HG02759 (cell line): ENCODE data around the gene RFX1.
"Not testable (repeated sequence)": the region's sequence is repeated elsewhere in the genome, so short reads cannot be mapped to it uniquely, and the experiment has no call there.

Experiments
- ATAC-seq: cut with Tn5 transposase; IDR thresholded peaks from one replicate; pipeline ENCODE4 v1.9.1; 2021; ENCODE audit warnings: mild to moderate bottlenecking, moderate library complexity; ENCODE audit not compliant: unreplicated experiment

Gene RFX1

DNA sequence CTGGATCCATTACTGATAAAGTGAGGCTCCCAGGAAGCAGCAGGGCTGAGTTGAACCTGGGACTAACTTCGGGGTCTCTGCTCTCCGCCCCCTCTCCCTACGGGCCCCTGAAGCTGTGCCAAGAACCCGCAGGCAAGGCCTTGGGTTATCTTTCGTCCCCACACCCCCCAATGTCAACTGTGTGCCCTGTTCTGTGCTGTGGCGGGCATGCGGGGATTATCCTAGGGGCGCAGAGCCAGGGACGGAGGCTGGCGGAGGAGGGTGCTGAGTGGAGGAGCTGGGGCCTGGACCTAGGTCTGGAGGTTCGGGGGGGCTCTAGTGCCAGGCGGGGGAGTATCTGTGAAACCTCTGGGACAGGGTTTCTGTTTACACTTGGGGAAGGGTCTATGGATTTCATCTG is 26.4 kb downstream of the RFX1 start:
- ATAC-seq, result no peak

DNA sequence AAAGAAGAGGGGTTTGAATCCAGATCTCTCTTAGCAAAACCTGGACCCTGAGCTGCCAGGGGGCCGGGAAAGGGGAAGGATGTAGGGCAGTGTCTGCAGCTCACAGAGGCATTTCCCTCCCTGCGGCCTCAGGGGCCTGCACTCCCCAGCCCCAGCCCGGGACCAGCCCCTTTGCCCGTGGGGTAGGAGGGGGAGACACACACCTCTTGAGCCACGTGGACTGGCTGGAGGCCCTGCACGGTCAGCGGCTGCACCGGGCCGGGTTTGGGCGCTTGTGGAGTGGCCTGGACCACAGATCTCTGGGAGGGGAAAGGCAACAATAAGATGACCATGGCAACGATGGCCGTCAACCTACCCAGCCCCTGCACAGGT is 26.9 kb downstream of the RFX1 start:
- ATAC-seq, result no peak

DNA sequence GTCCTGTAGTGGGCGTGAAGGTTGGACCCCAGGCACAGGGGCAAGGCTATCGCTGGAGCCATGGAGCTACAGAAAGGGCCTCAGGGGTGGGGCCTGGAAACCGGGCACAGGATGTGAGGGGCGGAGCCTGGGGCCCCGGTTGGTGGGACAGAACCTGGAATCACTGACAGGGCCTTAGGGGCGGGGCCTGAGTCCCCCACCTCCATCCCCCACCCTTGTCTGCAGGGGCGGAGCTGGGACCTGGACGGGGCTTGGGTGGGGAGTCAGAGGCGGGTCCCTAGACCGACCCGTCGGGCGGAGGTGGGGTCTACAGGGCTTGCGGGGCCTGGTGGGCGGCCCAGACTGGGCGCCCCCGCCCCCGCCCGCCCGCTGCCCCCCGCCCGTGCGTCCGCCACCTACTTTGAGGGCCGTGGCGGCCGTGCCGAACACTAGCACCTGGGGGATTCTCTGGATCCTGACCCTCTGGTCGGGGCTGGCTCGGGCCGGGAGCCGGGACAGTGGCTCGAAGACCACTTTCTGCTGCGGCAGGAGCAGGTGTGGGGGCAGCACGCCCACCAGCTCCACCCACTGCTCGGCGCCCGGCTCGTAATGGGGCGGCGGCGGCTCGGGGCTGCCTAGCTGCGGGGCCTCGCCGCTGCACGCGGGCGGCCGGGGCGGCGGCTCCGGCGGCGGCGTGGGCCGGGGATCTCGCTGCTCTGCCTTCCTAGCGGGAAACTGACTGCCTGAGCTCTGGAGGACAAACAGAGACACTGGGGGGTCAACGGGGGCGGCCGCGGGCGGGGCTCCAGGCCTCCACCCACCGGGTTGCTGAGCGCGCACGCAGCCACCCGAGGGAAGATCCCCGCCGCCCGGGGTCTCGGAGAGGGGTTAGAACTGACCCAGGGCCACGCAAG is 27.5 kb downstream of the RFX1 start:
- no peak for ATAC-seq

DNA sequence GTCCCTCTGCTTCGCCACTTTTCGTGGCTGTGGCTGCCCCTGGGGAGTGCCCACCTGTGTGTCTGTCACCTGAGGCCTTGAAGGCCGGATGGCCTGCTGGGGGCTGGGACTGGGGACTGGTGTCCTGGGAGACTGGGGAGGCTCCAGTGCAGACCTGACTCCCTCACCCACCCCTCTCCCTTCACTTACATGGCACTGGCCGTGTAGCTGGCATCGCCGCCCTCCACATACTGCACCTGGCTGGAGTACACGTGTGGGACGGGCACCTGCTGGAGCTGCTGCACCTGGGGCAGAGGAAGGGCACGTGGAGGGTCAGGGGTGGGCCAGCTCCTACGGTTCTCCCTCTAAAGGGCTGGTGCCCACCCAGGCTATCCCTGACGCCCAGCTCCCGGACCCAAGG is 28.3 kb downstream of the RFX1 start:
- no peak for ATAC-seq

DNA sequence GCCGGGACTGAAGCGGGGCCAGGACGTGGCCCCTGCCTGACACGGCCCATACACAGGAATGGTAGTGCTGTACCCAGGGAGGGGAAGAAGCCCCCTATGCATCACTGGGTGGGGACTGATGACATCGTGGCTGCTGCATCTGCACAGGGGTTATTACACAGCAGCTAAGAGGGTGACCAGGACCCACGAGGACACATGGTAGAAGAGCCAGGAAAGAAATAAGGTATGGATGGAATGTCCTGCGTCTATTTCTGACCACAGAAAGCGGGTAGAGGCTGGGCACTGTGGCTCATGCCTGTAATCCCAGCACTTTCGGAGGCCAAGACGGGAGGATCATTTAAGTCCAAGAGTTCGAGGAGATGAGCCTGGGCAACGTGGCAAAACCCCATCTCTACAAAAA is 29.7 kb downstream of the RFX1 start:
- ATAC-seq, result no peak

DNA sequence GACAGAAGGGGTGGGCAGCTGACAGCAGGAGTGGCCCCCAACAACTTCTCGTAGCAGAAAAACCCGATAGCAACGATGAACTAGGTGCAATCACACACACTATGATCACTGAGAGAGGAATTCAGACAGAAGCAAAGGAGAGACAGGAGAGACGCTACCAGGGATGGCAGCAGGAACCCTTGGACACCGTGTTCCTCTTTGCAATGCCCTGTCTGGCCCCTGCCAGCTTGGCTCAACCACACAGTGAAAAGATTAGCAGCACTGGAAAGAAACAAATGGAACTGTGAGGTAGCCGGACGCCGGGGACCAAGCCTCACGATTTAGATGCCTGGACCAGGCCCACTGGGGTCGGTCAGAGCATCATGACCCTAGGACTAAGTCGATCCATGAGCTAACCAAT is 30.2 kb downstream of the RFX1 start:
- no peak for ATAC-seq

DNA sequence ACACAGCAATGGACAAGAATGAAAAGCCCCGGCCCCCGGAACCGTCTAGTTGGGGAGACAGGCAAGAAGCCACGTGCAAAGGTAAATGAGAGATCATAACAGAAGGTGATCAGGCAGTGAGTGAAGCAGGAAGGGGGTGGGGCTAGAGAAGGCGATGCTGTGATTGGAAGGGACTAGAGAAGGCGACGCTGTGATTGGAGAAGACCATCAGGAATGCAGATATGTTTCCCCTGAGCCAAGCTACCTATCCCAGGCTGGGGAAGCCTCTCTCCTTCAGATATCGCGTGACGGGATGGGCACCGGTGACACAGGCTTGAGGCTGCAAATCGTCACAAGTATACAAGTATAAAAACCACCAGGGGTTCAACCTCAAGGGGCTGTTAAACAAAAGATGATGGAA is 32.0 kb downstream of the RFX1 start:
- no peak for ATAC-seq

DNA sequence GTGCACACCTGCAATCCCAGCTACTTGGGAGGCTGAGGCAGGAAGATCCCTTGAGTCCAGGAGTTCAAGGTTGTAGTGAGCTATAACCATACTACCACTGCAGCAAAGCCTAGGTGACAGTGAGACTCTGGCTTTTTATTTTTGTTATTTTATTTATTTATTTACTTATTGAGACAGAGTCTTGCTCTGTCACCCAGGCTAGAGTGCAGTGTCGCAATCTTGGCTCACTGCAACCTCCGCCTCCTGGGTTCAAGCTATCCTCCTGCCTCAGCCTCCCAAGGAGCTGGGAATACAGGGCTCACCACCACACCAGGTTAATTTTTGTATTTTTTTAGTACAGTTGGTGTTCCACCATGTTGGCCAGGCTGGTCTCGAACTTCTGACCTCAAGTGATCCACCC is 32.6 kb downstream of the RFX1 start:
- ATAC-seq, result not testable (repeated sequence)

DNA sequence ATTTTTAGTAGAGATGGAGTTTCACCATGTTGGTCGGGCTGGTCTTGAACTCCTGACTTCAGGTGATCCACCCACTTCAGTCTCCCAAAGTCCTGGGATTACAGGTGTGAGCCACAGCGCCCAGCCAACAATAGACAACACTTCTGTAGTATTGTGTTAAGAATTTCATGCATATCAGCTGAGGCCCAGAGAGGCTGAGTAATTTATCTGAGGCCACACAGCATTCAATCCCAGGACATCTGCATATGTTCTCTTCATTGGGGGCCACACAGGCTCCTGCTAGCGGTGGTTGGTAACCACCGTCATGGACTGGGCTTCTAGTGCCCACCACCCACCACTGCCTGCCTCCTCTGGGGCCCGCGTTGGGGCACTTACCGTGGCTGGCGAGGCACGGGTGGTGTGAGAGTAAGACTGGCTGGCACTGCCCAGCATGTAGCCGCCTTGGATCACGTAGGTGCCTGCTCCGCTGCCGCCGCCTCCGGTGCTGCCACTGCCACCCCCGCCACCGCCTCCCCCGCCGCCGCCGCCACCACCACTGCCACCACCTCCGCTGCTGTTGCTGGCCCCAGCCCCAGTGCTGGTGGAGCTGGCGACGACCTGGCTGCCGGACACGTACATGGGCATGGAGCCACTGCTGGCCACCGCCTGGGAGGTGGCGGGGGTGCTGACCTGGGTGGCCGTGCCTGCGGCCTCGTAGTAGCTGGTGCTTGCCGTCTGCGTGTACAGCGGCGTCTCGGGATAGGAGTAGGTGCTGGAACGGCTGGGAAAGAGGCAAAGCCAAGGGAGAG is 33.6 kb downstream of the RFX1 start:
- no peak for ATAC-seq

DNA sequence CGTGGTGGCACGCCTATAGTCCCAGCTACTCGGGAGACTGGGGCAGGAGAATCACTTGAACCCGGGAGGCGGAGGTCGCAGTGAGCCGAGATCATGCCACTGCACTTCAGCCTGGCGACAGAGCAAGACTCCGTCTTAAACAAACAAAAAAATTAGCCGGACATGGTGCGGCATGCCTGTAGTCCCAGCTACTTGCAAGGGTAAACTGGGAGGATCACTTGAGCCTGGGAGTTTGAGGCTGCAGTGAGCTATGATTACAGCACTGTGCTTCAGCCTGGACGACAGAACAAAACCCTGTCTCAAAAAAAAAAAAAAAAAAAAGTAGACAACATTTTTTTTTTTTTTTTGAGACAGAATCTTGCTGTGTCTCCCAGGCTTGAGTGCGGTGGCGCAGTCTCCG is 34.3 kb downstream of the RFX1 start:
- not testable (repeated sequence) for ATAC-seq

DNA sequence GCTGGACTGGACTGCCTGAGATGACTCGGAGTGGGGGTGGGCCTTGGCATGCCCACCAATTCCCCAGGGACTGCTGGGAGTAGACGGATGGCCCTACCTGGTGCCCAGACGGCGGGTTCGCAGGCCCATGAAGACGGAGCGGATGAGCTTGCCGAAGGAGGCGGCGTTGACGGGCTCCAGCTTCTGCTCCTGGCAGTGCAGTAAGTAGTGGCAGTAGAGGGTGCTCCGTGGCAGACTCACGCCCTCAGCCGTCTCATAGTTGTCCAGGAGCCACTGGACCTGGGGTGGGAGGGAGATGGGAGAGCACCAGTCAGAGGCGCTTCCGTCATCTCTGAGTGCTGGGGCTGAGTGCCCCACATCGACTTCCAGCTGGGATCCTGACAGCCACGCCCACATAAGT is 36.2 kb downstream of the RFX1 start:
- ATAC-seq, result no peak

DNA sequence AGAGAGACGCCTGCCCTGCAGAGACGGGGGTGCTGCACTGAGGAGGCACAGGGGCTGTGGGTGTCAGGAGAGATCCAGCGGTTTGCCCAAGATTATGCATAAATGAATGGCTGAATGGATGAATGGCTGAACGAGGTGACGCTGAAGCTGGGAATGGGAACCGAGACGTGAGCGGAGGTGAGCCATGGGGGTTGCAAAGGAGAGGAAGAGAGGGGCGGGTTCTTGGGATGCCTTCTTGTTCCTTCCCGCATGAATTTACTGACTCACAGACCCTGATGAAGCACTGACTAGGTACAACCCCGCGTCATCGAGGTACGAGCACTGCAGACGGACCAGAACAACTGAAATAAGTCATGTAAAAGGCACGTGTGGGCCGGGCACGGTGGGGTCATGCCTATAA is 37.1 kb downstream of the RFX1 start:
- no peak for ATAC-seq

DNA sequence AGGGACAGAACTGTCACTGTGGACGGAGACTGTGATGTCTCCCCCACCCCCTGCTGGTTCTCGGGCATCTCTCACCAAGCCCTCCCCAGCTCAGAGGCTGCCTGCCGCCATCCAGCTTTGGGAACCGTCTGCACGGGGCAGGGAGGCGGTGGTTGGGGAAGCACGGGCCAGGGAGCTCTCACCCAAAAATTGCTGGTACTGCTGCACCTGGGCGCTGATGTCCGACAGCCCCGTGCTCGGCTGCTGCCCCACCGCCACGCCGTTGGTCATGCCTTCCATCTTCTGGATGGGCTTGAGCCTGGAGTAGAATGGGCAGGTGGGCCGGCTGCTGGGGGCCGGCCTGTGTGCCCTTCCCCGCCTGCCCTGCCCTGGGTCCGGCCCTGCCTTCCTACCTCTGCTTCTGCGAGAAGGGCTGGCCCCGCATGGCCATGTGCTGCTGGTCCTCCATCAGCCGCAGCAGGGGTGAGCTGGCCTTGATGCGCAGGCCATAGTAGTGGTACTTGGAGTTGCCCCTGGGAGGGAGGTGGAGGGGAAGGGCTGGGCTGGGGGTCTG is 37.7 kb downstream of the RFX1 start:
- no peak for ATAC-seq

DNA sequence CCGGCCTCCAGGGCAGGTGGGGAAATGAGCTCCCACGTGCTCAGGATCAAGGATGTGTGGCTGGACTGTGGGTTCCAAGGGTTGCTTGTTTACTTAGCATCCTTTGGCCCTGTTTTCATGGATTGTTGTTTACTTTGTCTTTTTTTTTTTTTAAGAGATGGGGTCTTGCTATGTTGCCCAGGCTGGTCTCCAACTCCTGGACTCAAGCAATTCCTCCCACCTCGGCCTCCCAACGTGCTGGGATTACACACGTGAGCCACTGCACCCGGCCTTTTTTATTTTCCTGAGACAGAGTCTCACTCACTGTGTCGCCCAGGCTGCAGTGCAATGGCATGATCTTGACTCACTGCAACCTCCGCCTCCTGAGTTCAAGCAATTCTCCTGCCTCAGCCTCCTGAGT is 38.9 kb downstream of the RFX1 start:
- ATAC-seq, result not testable (repeated sequence)

DNA sequence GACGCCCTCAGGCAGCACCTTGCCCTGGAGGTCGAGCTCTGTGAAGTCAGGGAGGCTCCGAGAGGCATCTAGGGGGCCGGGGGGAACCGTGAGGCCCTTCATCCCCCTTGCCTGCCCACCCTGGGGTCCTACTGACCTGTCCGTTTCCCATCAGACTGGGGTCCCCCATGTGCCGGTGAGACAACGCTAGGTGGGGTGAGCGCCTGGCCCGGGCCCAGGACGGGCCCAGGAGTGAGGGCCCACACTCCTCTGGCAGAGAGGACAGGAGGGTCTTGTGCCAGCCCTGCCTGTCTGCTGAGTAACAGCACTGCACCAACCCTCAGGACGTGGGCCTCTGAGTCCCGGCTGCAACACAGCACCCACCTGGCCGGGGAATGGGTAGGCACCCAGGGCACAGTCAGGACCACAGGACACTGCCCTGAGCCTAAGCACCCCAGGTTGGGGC is 39.4 kb downstream of the RFX1 start:
- ATAC-seq, result no peak

DNA sequence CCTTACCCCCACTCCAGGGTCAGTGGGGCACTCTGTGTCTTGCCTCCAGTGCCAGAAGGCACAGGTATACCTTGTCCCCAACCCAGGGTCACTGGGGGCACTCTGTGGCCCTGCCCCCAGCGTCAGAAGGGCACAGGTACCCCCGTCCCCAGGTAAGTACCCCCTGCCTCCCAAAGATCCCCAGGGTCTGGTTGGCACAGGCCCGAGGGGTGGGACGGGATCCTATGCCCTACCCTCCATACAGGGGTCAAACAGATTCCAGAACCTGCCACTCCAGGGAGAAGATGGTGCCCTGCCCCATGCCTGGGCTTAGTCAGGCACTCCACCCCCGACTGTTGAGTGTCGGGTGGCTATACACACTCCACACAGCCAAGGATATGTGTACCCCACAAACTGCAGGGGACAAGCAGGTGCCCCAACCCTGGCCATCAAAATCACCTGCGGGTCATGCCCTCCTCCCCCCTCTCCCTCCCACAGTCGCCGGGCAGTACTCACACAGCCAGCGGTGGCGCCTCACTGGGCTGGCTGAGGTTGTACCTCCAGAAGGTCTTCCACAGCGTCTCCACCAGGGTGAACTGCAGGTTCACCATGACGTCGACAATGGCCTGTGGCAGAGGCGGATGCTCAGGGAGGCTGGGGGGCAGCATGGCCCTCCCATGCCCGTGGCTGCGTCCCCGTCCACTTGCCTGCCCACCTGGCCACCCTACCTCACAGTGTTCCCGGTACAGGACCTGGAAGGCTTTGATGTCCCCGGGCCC is 40.0 kb downstream of the RFX1 start:
- ATAC-seq, result no peak

DNA sequence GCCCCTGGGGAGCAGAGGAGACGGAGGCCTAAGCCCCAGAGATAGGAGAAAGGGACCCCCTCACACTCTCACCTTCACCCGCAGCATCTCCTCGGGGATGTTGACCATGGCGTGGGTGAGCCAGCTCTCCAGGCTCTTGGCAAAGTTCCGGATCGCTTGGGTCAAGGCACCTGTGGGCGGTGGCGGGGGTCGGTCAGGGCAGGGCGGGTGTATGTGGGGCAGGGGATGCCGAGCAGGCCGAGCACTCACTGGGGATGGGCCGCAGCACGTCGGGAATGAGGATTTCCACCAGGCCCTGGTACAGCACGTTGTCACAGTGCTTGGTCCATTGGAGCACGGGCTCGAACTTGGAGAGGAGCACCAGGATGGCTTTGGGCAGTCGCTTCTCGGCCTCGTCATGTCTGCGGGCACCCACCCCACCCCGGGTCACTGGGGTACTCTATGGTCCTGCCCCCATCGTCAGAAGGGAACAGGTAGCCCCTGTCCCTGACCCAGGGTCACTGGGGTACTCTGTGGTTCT is 40.7 kb downstream of the RFX1 start:
- ATAC-seq, result no peak

DNA sequence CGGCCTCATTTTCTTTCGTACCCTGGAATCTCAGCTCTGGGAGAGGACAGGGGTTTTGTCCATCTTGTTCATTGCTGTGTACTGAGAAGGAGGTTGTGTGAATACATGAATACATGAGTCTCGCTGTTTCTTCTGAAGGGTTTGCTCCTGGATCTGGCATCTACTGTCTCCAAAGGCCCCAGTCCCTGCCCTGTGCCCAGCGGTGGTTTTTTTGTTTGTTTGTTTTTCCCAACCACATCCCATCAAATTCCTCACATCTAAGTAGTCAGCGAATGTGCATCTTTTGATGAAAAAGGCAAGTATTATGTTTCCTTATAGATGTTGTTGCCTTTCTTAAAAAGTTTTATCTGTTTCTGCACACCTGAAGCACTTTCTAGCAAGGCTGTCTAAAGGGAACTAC is 41.3 kb downstream of the RFX1 start:
- no peak for ATAC-seq

DNA sequence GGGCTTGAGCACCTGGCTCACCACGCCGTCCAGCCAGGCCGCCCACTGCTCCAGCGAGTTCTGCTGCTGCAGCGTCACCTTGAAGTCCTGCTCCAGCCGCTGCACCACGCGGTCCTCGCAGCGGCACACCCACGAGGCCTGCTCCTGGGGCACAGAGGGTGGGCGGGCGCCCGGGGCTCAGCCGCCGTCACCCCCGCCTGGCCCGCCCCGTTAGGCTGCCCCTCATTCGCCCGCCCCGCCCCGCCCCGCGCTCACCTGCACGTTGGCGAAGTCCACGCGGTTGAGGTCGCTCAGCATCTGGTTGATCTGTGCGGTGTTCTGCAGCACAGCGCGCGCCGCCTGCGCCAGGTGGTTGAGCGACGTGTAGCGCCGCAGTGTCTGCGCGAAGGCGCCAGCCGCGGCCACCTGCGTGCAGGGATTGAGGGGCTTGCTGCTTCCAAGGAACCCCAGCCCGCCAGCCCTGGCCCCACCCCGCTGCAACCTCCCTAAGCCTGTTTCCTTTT is 42.5 kb downstream of the RFX1 start:
- ATAC-seq, result no peak

DNA sequence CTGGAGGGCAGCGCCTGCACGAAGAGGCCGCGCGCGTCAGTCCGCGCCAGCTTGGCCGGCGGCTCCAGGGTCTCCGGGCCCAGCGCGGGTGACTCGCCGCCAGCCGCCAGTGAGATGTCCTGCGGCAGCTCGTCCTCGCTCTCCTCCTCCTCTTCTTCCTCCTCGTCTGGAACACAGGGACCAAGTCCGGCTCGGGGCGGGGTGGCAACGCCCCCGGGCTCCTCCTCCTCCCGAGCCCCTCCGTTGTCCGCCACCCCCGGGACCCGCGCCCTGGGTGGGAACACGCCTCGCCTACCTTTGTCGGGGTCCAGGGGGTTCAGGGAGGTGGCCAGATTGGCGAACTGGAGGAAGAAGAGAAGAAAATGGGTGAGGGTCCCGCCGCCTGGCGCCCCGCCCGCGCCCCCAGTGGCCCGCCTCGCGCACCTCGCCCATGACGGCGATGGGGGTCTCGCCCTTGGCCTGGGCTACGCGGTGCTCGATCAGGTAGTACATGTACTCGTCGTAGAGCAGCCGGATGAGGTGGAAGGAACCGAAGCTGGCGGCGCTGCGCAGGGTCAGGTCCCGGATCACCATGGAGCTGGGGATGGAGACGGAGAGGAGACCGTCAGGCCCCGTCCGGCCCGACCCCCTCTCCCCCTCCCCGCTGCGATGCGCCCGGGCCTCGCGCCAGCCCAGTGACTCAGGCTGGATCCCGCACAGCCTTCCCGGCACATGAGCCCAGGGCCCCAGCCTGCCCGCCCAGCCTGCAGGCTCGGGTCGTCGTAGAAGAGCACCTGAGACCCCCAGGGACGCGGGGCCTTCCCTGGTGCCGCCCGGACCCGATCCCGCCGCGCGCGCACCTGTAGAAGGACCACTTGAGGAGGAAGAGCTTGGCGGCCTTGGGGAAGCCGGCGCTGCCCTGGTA is 43.2 kb downstream of the RFX1 start:
- ATAC-seq, result no peak
